ENCODE measurements around the gene IQGAP2. TPM values are rescaled to one million over a fixed set of nuclear protein-coding genes. Genes with fewer than 3 reads are reported as not detected.

The IQGAP2 gene
- total and polyA plus RNA-seq, 9 of the 15 experiments (the other 6 are each of a cell fraction or from before 2014, with no cell fraction given), result 8.7 to 23.2 (median 17.4) TPM

DNA sequence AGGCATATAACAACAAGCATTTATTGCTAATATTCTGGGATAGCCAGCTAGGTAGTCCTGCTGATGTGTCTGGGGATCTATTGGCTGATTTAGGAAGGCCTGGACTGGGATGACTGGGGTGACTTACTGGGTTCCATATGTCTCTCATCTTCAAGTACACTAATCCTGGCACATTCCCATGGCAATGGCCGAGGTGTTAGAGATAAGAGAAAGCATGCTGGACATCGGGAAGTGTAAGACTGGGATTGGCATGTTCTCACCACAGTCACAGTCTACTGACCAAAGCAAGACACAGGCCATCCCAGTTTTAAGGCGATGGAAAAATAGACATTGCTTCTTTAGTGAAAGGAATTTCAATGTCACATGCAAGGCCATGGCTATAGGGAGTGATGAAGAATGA lies 342.6 kb downstream of the IQGAP2 start (continued):
- TF ChIP-seq TOE1 (IDR thresholded peaks at IDR 0.05; ENCODE audit: borderline replicate concordance) (no peak), TOE1 (CRISPR knock-in tag; IDR thresholded peaks at IDR 0.05; ENCODE audit: borderline replicate concordance, low read depth) (no peak), DMBX1 (CRISPR knock-in tag; IDR thresholded peaks at IDR 0.05; ENCODE audit: borderline replicate concordance) (no peak), POU5F1 (IDR thresholded peaks at IDR 0.05; ENCODE audit: borderline replicate concordance, low read depth, low read length, partially characterized antibody) (no peak), ZNF354B (CRISPR knock-in tag; IDR thresholded peaks at IDR 0.05) (no peak)
- TF ChIP-seq, protein P1, sequence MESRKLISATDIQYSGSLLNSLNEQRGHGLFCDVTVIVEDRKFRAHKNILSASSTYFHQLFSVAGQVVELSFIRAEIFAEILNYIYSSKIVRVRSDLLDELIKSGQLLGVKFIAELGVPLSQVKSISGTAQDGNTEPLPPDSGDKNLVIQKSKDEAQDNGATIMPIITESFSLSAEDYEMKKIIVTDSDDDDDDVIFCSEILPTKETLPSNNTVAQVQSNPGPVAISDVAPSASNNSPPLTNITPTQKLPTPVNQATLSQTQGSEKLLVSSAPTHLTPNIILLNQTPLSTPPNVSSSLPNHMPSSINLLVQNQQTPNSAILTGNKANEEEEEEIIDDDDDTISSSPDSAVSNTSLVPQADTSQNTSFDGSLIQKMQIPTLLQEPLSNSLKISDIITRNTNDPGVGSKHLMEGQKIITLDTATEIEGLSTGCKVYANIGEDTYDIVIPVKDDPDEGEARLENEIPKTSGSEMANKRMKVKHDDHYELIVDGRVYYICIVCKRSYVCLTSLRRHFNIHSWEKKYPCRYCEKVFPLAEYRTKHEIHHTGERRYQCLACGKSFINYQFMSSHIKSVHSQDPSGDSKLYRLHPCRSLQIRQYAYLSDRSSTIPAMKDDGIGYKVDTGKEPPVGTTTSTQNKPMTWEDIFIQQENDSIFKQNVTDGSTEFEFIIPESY (CRISPR knock-in tag; IDR thresholded peaks at IDR 0.05), result no peak

DNA sequence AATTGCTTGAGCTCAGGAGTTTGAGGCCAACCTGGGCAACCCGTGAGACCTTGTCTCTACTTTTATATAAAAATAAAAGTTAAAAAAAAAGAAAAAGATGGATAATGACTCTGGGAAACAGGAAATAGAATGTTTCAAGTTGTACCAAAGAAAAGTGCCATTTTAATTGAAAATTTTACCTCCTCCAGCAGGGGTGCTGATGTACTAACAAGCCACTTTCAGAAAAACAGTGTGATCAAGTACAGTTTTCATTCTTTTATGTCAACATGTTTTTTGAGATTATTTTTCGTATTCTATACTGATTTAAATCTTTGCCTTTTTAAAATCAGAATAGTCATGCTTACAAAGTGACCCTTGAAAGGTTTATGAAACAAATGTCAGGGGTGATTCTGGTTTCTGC lies 343.6 kb downstream of the IQGAP2 start:
- intact Hi-C loops (cut with micrococcal nuclease) (no loop called here), in situ Hi-C loops (cut with MboI) (no loop called here)
- no peak for DNase-seq (ENCODE audit: extremely low read depth in 1 of 4, low spot score in 3 of 4)
- no peak for ATAC-seq
- Histone ChIP-seq H3K27me3 (ENCODE audit: control insufficient read depth in 2 of 2, insufficient read depth in 2 of 2, low read length in 2 of 2) (no peaks in the 10 kb centered on the region), H3K4me2 (ENCODE audit: insufficient read depth, low read length) (no peak overlapping the region), H3K79me2 (ENCODE audit: control insufficient read depth, insufficient read depth, low read length) (no peaks in the 10 kb centered on the region), H4K20me1 (replicated peaks; ENCODE audit: control insufficient read depth, insufficient read depth, low read length) (no peaks in the 10 kb centered on the region), H3K4me1 (replicated peaks in 1 of 2; ENCODE audit: control insufficient read depth in 2 of 2, insufficient read depth in 2 of 2, low read length in 2 of 2) (peaks cover 0 to 2% of the 10 kb centered on the region in 2 experiments; a peak in 3 of 5 replicates), H3K9me1 (ENCODE audit: control insufficient read depth, insufficient read depth, low read length) (no peaks in the 10 kb centered on the region), H3K9me3 (replicated peaks; ENCODE audit: control insufficient read depth, insufficient read depth, low read depth, low read length) (no peaks in the 10 kb centered on the region), H3K36me3 (ENCODE audit: control insufficient read depth, insufficient read depth, low read length) (no peaks in the 10 kb centered on the region), H2AFZ (ENCODE audit: low read depth, low read length) (no peak overlapping the region), H3K4me3 (no peak overlapping the region), H3K9ac (ENCODE audit: insufficient read depth in 1 of 2, low read depth in 2 of 2, low read length in 2 of 2) (no peak overlapping the region), H3K27ac (ENCODE audit: extremely low read depth, low read depth, low read length) (no peak overlapping the region)
- 8% methylated on average over 2 of the region's 2 CpGs for WGBS (ENCODE audit: insufficient coverage, low coverage, missing lambda C conversion rate)
- no peak for FAIRE-seq
- TF ChIP-seq RBBP5 (IDR thresholded peaks at IDR 0.05; ENCODE audit: borderline replicate concordance, insufficient read depth, low read length, poor library complexity, severe bottlenecking) (no peak), PHF20 (IDR thresholded peaks at IDR 0.05; ENCODE audit: partially characterized antibody) (no peak)
- TF ChIP-seq, protein P2, sequence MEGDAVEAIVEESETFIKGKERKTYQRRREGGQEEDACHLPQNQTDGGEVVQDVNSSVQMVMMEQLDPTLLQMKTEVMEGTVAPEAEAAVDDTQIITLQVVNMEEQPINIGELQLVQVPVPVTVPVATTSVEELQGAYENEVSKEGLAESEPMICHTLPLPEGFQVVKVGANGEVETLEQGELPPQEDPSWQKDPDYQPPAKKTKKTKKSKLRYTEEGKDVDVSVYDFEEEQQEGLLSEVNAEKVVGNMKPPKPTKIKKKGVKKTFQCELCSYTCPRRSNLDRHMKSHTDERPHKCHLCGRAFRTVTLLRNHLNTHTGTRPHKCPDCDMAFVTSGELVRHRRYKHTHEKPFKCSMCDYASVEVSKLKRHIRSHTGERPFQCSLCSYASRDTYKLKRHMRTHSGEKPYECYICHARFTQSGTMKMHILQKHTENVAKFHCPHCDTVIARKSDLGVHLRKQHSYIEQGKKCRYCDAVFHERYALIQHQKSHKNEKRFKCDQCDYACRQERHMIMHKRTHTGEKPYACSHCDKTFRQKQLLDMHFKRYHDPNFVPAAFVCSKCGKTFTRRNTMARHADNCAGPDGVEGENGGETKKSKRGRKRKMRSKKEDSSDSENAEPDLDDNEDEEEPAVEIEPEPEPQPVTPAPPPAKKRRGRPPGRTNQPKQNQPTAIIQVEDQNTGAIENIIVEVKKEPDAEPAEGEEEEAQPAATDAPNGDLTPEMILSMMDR (IDR thresholded peaks at IDR 0.05 in 2 of 3, conservative IDR thresholded peaks at IDR 0.05 in 1 of 3; ENCODE audit: insufficient read depth in 2 of 3, low read depth in 1 of 3, low read length in 3 of 3), result peak in 1 of 3 experiments; percentile 8; a peak in 1 of 6 replicates
- BruUV-seq (replicated peaks), result no TSS peak
- CTCF ChIA-PET (ENCODE audit: low intra/inter-chr PET ratio), result no interaction called here
- POLR2A ChIA-PET, result no interaction called here
